WTC11 (cell line): ENCODE data around the gene TMEM88.

Experiments
- ATF6 ChIP-seq: sonication (generic); formaldehyde crosslinking; IDR thresholded peaks from 2 replicates; pipeline ENCODE4 v1.8.1; 2023; ENCODE audit warnings: mild to moderate bottlenecking, missing genetic modification reagents
- CTCF ChIP-seq: fragments of 200-600 bp; IDR thresholded peaks from 2 replicates; pipeline ENCODE4 v1.8.0; 2022; ENCODE audit warnings: antibody characterized with exemption
- FOXP4 ChIP-seq: sonication (generic); formaldehyde crosslinking; IDR thresholded peaks from 2 replicates; pipeline ENCODE4 v1.8.0; 2022; ENCODE audit warnings: mild to moderate bottlenecking, missing genetic modification reagents
- HMGXB4 ChIP-seq: sonication (generic); formaldehyde crosslinking; IDR thresholded peaks from 2 replicates; pipeline ENCODE4 v1.8.1; 2023; ENCODE audit warnings: mild to moderate bottlenecking, moderate library complexity, missing genetic modification reagents
- NR1H2 ChIP-seq: sonication (generic); formaldehyde crosslinking; IDR thresholded peaks from 2 replicates; pipeline ENCODE4 v1.9.0; 2021; ENCODE audit warnings: mild to moderate bottlenecking, moderate library complexity, missing genetic modification reagents
- NR2C2 ChIP-seq: sonication (generic); formaldehyde crosslinking; IDR thresholded peaks from 2 replicates; pipeline ENCODE4 v1.8.0; 2022; ENCODE audit warnings: mild to moderate bottlenecking, missing genetic modification reagents
- ZNF232 ChIP-seq: sonication (generic); formaldehyde crosslinking; IDR thresholded peaks from 2 replicates; pipeline ENCODE4 v1.8.0; 2022; ENCODE audit warnings: mild to moderate bottlenecking, missing genetic modification reagents
- ZNF281 ChIP-seq: sonication (generic); formaldehyde crosslinking; IDR thresholded peaks from 2 replicates; pipeline ENCODE4 v1.8.0; 2023; ENCODE audit warnings: mild to moderate bottlenecking, missing genetic modification reagents
- TF ChIP-seq, protein P1 (sequence below): sonication (generic); formaldehyde crosslinking; IDR thresholded peaks from 2 replicates; pipeline ENCODE4 v1.8.0; 2023; ENCODE audit warnings: missing genetic modification reagents
- TF ChIP-seq, protein P2 (sequence below): sonication (generic); formaldehyde crosslinking; conservative IDR thresholded peaks from 2 replicates; pipeline ENCODE4 v1.8.1; 2023; ENCODE audit warnings: mild to moderate bottlenecking, low read depth, missing genetic modification reagents, moderate library complexity

GRCh38 chr17:7839876-7840261, 15.0 kb upstream of the TMEM88 start:
- no peak for TF ChIP-seq CTCF
- TF ChIP-seq, protein P1, sequence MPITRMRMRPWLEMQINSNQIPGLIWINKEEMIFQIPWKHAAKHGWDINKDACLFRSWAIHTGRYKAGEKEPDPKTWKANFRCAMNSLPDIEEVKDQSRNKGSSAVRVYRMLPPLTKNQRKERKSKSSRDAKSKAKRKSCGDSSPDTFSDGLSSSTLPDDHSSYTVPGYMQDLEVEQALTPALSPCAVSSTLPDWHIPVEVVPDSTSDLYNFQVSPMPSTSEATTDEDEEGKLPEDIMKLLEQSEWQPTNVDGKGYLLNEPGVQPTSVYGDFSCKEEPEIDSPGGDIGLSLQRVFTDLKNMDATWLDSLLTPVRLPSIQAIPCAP = no peak
- TF ChIP-seq, protein P2, sequence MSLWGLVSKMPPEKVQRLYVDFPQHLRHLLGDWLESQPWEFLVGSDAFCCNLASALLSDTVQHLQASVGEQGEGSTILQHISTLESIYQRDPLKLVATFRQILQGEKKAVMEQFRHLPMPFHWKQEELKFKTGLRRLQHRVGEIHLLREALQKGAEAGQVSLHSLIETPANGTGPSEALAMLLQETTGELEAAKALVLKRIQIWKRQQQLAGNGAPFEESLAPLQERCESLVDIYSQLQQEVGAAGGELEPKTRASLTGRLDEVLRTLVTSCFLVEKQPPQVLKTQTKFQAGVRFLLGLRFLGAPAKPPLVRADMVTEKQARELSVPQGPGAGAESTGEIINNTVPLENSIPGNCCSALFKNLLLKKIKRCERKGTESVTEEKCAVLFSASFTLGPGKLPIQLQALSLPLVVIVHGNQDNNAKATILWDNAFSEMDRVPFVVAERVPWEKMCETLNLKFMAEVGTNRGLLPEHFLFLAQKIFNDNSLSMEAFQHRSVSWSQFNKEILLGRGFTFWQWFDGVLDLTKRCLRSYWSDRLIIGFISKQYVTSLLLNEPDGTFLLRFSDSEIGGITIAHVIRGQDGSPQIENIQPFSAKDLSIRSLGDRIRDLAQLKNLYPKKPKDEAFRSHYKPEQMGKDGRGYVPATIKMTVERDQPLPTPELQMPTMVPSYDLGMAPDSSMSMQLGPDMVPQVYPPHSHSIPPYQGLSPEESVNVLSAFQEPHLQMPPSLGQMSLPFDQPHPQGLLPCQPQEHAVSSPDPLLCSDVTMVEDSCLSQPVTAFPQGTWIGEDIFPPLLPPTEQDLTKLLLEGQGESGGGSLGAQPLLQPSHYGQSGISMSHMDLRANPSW = no peak
- TF ChIP-seq FOXP4 = no peak
- no peak for TF ChIP-seq NR1H2 (CRISPR knock-in tag)
- no peak for TF ChIP-seq ZNF232 (CRISPR knock-in tag)
- TF ChIP-seq ATF6 (CRISPR knock-in tag) = no peak
- no peak for TF ChIP-seq HMGXB4 (CRISPR knock-in tag)
- no peak for TF ChIP-seq NR2C2
- TF ChIP-seq ZNF281 (CRISPR knock-in tag) = no peak
